ENCODE data around the gene ENTPD6.
A peak's percentile ranks its signal among the peaks of the same experiment; 100 is the strongest.
"Not testable (repeated sequence)": the region's sequence is repeated elsewhere in the genome, so short reads cannot be mapped to it uniquely, and the experiment has no call there.

The ENTPD6 gene

DNA sequence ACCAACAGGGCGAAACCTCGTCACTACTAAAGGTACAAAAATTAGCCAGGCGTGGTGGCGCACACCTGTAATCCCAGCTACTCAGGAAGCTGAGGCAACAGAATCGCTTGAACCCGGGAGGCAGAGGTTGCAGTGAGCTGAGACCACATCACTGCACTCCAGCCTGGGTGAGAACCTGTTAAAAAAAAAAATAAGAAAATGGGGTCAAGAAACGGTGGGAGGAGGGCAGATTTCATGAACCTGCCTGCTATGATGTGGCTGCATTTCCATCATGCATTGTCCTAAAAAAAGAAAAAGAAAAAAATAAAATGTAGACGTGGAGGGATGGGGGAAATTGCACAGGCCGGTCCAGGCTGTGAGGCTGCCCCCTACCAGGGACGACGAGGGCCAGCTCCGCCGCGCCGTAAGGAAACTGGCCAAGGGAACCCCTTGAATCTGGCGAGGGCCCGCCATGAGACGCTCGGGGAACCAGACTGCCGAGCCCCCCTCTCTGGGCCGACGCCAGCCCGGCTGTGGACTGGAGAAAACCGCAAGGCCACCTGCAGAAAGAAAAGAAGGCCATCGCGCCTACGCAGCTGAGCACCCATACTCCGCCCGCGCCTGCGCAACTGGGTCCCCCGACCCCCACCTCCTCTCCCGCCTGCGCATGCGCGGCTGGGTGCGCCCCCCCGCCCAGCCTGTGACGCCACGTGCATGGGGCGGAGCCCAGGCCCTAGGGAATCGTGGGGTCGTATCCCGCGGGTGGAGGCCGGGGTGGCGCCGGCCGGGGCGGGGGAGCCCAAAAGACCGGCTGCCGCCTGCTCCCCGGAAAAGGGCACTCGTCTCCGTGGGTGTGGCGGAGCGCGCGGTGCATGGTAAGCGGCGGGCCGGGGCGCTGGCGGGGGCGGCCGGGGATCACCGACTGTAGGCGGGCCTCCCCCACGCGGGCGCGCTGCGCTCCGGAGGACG lies at the start of gene ENTPD6:
TSS of gene ENTPD6 (plus strand) at position 699 of the 948 bp plus-strand sequence. CDS start 10,825 bp downstream, outside the sequence.
- peak; percentile 92 to 95 for DNase-seq

DNA sequence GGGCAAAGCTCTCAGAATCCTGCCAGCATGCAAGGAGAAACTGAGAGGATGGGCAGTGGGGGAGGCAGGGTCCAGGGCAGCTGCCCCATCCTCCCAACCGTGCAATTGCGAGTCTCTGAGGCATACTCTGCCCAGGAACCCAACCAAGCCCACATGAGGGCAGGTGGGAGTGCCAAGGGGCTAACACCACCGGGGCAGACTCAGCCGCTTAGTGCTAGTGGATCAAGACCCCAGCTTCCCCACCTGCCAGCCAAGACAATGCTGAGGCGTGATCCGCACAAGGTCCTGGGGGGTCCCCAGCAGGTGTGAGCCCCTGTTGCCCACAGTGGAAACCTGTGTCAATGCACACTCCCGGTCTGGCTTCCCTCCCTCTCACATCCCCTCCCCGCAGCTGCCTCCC lies 48.5 kb upstream of the ENTPD6 start:
- DNase-seq: no peak

DNA sequence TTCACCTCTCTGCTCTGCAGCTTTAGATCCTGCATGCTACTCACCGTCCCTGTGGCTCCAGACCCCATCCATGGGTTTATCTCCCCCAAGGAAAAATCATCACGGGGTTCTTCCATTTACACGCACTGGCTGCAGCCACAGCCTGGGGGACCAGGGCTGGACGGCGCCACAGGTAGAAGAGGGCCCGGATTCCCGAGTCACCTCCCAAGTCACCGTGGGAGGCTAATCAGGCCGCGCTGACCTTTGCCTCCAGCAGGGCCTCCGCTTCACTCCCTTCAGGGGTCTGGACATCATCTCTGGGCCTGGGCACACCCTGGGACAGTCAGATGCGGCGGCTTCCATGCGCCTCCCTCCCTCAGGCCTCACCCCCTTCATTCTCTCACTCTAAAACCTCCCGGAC lies 47.8 kb upstream of the ENTPD6 start:
- DNase-seq: no peak

DNA sequence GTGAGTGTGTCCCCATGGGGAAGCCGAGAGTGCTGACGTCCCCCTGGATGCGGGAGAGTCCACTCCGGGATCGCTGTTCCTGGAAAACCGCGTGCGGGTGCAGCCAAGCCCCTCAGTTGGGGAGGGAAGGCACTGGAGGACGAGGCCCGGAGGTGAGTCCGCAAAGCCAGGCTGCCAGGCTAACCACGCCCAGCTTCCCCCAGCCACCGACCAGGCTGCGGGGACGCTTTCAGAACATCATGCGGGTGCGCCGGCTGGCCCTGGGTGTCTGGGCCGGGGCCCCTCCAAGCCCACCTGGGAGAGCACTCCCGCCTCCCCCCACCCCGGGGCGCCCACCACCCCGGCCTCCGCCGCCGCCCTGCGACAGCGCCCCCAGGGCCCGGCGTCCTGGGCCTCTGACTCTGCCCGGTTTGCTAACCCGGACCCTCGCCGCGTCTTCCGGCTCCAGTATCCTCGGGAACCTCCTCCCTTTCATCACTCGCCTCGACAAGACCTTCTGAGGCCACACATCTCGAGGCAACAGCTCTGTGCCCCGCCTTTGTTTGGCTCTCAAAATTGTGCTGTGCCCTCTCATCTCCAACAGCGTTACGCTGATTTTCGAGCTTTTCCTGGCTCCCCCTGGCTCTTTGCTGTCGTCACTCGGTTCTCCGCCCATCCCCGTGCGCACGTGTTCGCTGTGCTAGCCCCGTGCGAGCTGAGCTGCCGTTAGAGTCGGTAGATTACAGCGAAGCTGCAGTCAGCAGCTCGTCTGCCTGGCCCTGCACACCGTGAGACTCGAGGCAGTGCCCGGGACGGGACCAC lies 47.1 kb upstream of the ENTPD6 start:
- peak; percentile 55 to 66 for DNase-seq

DNA sequence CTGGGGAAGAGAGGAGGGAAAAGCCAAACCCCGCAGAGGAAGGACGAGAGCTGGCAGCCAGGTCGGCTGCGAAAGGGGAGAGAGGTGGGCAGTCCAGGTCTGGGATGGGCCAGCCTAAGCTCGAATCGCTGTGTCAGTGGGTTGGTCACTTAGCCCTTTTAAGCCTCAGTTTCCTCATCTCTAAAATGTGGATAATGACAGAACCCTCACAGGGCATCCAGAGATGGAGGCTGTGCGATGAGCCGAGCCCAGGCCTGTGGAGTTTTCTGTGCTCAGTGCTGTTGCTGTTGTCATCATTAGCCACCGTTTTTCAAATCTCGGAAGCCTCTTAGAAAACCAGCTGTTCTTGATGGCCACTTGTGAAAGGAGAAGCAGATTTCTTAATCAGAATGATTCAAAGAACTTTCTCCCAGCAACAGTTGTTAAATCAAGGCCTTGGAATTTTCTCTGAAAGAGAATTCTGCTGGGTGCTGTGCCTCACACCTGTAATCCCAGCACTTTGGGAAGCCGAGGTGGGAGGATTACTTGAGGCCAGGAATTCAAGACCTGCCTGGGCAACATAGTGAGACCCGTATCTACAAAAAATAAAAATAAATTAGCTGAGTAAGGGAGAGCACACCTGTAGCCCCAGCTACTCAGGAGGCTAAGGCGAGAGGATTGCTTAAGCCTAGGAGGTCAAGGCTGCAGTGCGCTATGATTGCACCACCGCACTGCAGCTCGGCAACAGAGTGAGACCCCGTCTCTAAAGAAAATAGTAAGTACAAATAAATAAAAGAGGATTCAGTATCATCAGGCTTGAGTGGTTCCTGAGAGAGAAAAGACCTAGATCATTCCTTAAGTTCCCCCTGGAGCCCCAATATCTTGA lies 46.3 kb upstream of the ENTPD6 start:
- no peak for DNase-seq

DNA sequence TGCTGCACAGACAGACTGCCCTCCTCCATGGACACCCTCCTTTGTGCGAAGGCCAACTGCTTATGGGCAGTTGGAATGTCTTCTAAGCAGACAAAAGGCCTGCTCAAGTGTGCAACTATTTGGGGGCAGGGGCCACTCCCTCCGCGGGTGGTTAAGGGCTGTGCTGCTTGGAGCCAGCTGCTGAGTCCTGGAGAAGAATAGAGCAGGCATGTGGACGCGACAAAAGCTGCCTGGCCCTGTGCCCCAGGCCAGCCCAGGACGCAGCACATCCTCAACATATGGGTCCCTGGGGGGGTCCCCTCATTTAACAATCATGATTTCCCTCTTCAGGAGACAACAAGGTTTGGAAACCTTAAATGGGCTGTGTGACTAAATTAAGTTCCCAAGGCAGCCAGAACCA lies 45.5 kb upstream of the ENTPD6 start:
- DNase-seq: no peak

DNA sequence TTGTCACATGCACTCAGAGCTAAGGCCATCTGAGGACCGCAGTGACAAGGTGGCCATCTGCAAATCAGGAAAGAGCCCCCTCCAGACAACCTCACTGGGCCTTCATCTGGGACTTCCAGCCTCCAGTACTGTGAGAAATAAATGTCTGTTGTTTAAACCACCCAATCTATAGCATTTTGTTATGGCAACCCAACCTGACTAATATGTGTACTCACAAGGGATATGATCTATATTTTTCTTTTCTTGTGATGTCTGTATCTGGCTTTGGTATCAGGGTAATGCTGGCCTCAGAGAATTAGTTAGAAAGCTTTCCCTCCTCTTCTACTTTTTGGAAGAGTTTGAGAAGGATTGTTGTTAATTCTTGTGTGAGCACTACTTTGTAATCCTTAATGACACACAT lies 37.5 kb upstream of the ENTPD6 start:
- DNase-seq: no peak

DNA sequence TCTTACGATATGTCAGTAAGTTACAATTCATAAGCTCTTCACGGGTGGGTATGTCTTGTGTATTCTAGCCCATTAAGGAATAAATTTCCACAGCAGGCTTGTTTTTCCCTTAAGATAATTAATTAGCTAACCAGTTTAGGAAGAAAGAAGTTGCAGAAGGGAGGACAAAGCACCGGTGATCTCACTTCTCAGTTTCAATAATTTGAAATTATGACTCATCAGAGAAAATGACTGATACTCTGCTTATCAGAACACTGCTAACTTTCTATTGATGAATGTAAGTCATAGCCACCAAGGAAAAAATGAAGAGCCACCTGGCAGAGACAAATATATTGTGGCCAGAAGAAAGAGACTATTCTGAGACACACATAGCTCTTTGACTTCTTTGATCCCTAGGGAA lies 35.0 kb upstream of the ENTPD6 start:
- no peak for DNase-seq

DNA sequence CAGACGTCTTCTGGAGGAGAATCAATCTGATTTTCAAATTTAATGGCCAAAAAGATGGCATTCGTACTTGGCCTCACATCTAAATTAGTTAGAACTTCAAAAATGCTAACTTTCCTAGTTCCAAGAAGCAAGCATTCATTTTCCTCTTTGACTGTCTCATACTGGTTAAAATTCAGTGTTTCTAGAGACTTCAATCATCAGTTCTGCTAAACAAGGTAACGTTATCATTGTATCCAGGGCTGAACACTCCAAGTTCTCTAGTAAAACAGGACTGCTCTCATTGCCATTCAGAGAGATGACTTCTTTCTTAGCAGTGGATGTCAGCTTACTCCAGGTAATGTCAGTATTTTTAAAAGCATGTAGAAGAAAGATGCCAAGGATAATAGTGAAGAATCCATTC lies 34.6 kb upstream of the ENTPD6 start:
- DNase-seq: no peak

DNA sequence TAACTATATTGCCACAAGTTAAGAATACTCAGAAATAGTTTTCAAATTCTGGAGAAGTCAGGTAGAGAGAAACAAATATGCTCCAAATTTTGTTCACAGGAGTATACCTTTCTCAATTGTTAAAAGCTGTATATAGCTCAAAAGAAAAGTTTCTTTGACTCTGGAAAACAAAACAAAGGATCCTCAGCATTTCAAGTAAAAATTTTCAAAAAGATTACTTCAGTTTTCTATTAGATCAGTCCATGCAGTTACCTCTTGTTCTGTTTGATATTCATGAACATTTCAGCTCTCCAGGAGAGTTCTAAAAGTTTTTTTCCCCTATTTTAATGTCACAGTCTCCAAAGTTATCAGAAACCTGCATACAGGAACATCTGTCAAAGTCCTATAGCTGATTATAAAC lies 30.4 kb upstream of the ENTPD6 start:
- no peak for DNase-seq

DNA sequence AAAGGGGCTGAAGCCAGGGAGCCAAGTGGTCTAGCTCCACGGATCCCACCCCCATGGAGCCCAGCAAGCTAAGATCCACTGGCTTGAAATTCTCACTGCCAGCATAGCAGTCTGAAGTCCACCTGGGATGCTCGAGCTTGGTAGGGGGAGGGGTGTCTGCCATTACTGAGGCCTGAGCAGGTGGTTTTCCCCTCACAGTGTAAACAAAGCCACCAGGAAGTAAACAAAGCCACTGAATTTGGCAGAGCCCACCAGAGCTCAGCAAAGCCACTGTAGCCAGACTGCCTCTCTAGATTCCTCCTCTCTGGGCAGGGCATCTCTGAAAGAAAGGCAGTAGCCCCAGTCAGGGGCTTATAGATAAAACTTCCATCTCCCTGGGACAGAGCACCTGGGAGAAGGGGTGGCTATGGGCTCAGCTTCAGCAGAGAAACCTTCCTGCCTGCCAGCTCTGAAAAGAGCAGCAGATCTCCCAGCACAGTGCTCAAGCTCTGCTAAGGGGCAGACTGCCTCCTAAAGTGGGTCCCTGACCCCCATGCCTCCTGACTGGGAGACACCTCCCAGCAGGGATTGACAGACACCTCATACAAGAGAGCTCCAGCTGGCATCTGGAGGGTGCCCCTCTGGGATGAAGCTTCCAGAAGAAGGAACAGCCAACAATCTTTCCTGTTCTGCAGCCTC lies 29.3 kb upstream of the ENTPD6 start:
- DNase-seq: not testable (repeated sequence)

DNA sequence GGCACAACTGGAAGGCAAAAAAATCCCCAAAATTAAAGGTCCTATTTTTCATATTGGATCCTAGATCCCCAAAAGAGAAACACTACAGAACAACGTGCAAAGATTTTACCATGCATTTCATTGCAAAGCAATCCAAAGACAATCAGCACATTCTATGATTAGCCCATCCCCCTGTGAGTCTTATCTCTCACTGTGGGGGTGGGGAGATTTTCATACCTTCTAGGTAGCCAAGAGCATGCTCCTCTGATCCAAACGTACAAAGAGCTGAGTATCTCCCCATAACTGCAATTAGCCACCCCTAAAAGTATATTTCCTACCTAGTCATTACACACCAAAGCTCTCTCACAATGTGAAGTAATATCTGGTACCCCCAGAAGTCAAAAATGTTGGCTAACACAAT lies 22.2 kb upstream of the ENTPD6 start:
- no peak for DNase-seq

DNA sequence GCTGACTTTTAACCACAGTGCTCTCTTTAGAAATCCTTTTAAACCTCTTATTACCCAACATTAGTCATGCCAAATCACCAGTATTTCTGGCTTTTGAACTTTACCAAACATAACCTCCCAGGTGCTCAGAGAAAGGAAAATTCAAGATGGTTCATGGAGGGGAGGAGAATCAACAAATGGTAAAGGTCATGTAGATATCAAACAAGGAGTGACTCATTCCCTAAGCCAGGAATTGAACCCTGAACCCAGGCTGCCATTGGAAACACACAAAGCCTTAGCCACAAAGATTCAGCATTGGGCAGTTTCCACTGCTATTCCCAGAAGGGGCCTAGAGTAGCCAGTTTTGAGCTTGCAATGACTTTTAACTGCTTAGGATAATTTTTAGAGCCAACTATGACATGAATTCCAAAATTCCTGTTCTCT lies 21.6 kb upstream of the ENTPD6 start:
- no peak for DNase-seq

DNA sequence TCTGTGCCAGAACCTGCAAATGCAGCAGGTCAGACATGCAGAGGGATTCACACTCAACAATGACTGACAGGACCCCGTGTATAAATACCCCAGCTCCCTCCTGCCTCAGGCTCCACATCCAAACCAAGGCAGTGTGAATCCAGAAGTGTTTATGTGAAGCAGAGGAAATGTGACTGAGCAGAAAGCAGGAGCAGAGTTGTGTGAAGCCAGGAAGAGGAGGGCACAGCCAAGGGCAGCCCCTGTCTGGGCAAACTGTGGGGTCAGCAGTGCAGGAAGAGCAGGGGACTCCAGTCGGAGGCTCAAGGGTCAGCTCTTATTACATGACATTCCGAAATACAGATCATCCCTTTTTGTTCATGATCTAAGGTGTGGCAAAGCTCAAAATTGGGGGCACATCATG lies 19.3 kb upstream of the ENTPD6 start:
- DNase-seq: no peak

DNA sequence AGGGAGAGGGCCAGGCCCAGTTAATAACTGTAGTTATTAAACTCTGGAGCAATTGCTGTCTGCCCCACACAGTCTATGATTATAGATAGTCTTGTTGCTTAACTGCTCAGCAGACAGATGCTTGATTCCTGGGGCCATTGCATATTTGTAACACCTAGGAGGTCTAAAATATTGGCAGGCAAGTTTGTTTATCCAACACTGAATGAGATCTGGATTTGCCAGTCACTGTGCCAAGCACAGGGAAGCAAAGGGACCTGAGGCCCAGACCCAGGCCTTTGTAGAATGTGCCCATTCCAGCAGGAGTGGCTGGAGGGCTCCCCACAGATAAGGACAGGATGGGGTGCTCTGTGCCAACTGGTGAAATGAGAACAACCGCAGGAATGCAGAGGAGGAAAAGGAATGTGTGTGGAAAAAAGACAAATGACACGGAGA lies 17.6 kb upstream of the ENTPD6 start:
- DNase-seq: no peak

DNA sequence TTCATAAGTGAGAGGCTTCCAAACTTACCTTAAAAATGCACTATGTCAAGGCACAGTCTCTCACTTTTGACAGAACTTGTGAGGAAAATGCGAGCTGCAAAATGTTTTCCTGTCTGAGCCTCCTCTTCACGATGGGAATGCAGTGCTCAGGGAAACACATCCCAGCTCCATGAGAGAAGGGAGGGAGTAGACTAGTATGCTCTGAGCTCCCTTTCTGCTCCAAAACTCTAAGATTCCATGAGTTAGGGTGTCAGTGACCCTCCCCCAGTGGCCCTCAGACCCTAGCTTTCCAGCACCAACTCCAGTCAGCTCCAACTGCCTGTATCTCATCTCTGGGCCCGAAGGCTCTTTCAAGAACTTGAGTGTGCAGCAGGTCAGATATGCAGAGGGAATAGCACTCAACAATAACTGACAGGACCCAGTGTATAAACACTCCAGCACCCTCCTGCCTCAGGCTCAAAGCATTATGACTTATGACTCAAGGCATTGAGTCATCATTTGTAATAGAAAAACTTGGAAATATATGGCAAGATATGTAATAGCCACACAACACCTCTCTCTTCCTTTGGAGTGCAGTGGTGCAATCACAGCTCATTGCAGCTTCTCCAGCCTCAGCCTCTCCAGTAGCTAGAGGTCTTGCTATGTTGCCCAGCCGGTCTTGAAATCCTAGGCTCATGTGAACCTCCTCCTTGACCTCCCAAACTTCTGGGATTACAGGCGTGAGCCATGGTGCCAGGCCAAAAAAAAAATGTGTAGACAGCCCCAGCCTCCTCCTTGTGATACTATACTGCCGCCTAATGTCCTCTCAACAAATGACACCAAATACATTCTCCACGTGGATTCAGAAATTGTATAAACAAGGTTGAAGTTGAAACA lies 16.7 kb upstream of the ENTPD6 start:
- peak in 1 of 2 donors; percentile 60 for DNase-seq

DNA sequence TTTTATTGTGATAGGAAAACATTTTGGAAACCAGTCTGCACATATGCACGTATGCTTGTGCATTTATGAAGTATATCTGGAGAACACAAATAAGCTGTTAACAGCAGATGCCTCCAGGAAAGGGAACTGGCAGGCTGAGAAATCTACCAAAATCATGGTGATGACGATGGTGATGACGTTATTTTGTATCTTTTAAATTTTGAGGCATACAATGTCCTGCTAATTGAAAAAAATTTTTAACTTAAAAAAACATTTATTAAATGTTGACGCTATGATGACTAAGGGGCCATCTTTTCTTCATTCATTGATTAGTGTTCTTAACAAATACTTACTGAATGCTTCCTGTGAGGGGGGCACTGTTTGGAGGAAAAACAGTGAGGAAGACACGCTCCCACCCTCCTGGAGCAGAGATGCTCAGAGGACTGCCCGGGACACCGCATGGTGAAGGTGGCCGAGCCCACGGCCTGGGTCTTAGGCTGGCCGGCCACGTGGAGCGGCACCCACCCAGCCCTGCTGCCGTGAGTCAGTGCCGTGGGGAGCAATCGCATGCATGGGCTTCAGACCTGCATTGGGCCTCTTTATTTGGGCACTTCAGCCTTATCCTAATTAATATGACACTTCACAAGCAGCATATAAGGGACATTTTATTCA lies 15.9 kb upstream of the ENTPD6 start:
- DNase-seq: no peak

DNA sequence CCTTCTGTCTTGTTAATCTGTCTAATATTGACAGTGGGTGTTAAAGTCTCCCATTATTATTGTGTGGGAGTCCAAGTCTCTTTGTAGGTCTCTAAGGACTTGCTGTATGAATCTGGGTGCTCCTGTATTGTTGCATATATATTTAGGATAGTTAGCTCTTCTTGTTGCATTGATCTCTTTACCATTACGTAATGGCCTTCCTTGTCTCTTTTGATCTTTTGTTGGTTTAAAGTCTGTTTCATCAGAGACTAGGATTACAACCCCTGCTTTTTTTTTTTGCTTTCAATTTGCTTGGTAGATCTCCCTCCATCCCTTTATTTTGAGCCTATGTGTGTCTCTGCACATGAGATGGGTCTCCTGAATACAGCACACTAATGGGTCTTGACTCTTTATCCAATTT lies 11.1 kb upstream of the ENTPD6 start:
- not testable (repeated sequence) for DNase-seq

DNA sequence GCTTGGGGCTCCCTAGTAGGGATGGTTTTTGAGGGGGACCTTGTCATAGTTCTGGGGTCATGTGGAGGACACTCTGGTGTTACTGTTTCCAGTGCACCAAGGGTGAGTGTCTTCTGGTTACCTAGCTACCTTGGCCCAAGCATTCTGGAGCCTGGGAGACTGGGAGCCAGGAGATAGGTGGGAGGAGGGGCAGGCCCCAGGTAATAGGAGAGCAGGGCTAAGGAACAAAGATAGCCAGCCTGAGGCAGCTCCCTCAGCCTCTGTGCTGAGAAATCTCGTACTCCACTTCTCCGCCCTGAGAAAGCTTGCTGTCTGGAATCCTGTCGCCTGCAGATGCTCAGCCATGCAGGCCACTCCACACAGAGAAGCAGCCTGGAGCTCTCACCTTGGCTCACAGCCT lies 8.3 kb upstream of the ENTPD6 start:
- DNase-seq: no peak

DNA sequence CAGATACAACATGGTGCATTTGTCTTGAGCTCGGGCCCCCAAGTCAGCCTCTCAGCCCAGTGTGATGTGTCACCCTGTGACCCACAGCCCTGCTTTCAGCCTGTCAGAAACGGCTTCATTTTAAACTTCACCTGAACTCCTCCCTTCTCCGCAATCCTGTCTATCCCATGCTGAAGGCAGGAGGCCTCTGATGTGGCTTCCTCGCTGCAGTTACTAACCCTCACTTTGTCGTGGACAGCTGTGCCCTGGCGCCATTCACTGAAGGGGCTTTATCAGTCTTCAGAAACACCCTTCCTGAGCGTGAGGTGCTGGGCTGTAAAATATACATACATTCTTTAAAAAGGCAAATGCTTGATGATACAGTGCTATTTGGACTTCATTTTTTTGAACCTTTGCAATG lies 7.9 kb upstream of the ENTPD6 start:
- no peak for DNase-seq

DNA sequence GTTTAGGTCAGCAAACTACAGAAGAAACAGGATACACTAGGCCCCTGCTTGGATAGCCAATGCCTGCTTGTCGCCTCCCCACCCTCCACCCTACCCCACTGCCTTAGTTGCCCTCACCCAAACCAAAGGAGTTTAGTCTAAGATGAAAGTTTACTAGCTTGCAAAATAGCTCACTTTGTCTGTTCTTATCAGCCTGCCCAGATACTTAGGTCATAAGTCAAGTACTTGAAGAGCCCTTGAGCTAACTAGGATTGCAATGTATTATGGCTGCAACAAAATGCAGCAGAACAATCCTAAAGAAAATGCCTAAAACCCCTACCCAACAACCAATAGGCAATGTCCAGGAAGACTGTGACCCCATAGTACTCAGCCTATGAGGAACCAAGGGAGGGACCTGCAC lies 7.3 kb upstream of the ENTPD6 start:
- DNase-seq: no peak
